HL-60 (cell line): ENCODE data around the gene TBX2.

Experiments used
- POLR2AphosphoS5 ChIP-seq: IDR thresholded peaks from 2 replicates; pipeline ENCODE4 v1.6.1; 2012; ENCODE audit warnings: low read depth
- TF ChIP-seq, protein P1 (sequence below): IDR thresholded peaks from one replicate; pipeline ENCODE4 v1.5.1; 2011; ENCODE audit warnings: low read length, control low read depth, inconsistent platforms; ENCODE audit not compliant: insufficient read depth
- TF ChIP-seq, protein P2 (sequence below): IDR thresholded peaks from 2 replicates; pipeline ENCODE4 v1.6.1; 2012; ENCODE audit warnings: low read depth; ENCODE audit not compliant: insufficient replicate concordance

DNA sequence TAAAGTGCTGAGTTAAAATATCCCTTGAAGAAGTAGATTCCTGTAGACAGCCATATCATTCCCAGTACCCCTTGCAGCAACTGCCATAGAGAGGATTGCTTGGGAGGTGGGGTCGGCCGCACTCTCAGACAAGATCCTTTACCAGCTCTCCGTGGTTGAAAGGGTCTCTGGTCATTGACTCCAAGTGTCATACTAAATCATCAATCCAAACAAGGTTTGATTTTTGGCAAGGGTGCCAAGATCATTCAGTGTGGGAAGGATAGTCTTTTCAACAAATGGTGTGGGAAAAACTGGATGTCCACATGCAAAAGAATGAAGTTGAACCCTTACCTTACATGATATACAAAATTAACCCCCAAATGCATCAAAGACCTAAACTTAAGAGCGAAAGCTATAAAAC lies 21.8 kb downstream of the TBX2 start:
- TF ChIP-seq, protein P1, sequence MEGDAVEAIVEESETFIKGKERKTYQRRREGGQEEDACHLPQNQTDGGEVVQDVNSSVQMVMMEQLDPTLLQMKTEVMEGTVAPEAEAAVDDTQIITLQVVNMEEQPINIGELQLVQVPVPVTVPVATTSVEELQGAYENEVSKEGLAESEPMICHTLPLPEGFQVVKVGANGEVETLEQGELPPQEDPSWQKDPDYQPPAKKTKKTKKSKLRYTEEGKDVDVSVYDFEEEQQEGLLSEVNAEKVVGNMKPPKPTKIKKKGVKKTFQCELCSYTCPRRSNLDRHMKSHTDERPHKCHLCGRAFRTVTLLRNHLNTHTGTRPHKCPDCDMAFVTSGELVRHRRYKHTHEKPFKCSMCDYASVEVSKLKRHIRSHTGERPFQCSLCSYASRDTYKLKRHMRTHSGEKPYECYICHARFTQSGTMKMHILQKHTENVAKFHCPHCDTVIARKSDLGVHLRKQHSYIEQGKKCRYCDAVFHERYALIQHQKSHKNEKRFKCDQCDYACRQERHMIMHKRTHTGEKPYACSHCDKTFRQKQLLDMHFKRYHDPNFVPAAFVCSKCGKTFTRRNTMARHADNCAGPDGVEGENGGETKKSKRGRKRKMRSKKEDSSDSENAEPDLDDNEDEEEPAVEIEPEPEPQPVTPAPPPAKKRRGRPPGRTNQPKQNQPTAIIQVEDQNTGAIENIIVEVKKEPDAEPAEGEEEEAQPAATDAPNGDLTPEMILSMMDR: no peak
- no peak for TF ChIP-seq POLR2AphosphoS5
- TF ChIP-seq, protein P2, sequence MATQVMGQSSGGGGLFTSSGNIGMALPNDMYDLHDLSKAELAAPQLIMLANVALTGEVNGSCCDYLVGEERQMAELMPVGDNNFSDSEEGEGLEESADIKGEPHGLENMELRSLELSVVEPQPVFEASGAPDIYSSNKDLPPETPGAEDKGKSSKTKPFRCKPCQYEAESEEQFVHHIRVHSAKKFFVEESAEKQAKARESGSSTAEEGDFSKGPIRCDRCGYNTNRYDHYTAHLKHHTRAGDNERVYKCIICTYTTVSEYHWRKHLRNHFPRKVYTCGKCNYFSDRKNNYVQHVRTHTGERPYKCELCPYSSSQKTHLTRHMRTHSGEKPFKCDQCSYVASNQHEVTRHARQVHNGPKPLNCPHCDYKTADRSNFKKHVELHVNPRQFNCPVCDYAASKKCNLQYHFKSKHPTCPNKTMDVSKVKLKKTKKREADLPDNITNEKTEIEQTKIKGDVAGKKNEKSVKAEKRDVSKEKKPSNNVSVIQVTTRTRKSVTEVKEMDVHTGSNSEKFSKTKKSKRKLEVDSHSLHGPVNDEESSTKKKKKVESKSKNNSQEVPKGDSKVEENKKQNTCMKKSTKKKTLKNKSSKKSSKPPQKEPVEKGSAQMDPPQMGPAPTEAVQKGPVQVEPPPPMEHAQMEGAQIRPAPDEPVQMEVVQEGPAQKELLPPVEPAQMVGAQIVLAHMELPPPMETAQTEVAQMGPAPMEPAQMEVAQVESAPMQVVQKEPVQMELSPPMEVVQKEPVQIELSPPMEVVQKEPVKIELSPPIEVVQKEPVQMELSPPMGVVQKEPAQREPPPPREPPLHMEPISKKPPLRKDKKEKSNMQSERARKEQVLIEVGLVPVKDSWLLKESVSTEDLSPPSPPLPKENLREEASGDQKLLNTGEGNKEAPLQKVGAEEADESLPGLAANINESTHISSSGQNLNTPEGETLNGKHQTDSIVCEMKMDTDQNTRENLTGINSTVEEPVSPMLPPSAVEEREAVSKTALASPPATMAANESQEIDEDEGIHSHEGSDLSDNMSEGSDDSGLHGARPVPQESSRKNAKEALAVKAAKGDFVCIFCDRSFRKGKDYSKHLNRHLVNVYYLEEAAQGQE: no peak
